Fibroblast of pulmonary artery (primary cell): ENCODE results near the gene IL12RB2.

Experiments
- DNase-seq: peaks from one replicate; pipeline ENCODE4 v3.0.0-alpha.2; 2010; ENCODE audit warnings: low read depth
- H3K4me3 ChIP-seq: replicated peaks from 2 replicates; pipeline ENCODE4 v1.5.1; 2011; ENCODE audit warnings: low read depth, mild to moderate bottlenecking, control low read depth, low read length, moderate library complexity
- CTCF ChIP-seq: IDR thresholded peaks from 2 replicates; pipeline ENCODE4 v1.5.1; 2011; ENCODE audit warnings: mild to moderate bottlenecking, control low read depth, low read length, inconsistent platforms; ENCODE audit errors: missing control alignments

The IL12RB2 gene

GRCh38 chr1:67323087-67323486, 15.4 kb downstream of the IL12RB2 start:
- no peak for DNase-seq
- no peak overlapping the region for H3K4me3 ChIP-seq
- TF ChIP-seq CTCF: no peak

- no peak for TF ChIP-seq CTCF
- DNase-seq: no peak
- H3K4me3 ChIP-seq: no peak overlapping the region
Measured at GRCh38 chr1:67324068-67324467, 16.4 kb downstream of the IL12RB2 start.

- H3K4me3 ChIP-seq: no peak overlapping the region
- no peak for DNase-seq
- TF ChIP-seq CTCF: no peak
Measured at GRCh38 chr1:67327864-67328466, 20.3 kb downstream of the IL12RB2 start.

- H3K4me3 ChIP-seq: no peak overlapping the region
- DNase-seq: no peak
- TF ChIP-seq CTCF: no peak
Measured at GRCh38 chr1:67332653-67333529, 25.2 kb downstream of the IL12RB2 start.

- TF ChIP-seq CTCF: no peak
- no peak for DNase-seq
- H3K4me3 ChIP-seq: no peak overlapping the region
Measured at GRCh38 chr1:67333603-67334002, 25.9 kb downstream of the IL12RB2 start.

GRCh38 chr1:67335411-67335810, 27.7 kb downstream of the IL12RB2 start:
- no peak overlapping the region for H3K4me3 ChIP-seq
- TF ChIP-seq CTCF: no peak
- no peak for DNase-seq
